RKO (cell line): ENCODE results near the gene HOXB4.
A peak's percentile ranks its signal among the peaks of the same experiment; 100 is the strongest.

ENCODE experiments used
- DNase-seq: peaks from one replicate; pipeline ENCODE4 v3.0.0-alpha.2; 2016; ENCODE audit warnings: low spot score

The HOXB4 gene

DNA sequence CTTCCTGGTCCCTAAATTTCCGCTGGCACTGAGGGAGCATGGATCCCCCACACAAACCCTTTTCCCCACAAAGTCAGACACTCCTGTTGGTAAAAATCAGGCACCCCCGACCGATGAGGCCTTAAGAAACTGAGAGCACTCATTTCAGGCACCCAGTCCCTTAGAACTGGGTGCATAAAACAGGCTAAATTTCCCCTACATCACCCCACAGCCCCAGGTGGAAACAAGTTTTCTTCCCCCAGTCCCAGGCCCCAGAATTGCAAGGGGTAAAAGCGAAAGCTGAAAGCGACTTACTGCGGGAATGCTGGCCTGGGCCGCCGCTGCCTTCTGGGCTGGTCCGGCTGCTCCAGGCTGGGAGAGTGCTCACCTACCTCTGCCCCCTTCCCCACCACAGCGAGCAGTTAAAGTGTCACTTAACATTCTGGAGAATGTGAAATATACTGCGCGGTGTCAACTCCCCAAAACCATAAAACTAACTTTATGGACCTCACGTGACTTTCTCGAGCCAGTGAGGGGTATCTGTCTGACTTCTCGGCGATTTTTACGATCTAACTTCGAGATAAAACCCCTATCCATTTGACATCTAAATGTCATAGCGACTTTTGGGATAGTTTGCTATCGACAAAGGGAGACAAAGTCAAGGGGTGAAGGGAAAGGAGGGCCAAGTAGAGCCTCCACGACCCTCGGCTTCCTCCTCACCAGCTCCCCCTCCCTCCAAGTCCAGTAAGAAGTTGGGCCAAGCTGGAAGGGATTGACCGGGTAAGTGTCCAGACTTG lies 11.9 kb upstream of the HOXB4 start, which contains the start of gene HOXB3:
Gene HOXB3 (minus strand): TSS at position 411 of the 776 bp plus-strand sequence. CDS start 37,767 bp downstream, outside the sequence.
- no peak for DNase-seq

DNA sequence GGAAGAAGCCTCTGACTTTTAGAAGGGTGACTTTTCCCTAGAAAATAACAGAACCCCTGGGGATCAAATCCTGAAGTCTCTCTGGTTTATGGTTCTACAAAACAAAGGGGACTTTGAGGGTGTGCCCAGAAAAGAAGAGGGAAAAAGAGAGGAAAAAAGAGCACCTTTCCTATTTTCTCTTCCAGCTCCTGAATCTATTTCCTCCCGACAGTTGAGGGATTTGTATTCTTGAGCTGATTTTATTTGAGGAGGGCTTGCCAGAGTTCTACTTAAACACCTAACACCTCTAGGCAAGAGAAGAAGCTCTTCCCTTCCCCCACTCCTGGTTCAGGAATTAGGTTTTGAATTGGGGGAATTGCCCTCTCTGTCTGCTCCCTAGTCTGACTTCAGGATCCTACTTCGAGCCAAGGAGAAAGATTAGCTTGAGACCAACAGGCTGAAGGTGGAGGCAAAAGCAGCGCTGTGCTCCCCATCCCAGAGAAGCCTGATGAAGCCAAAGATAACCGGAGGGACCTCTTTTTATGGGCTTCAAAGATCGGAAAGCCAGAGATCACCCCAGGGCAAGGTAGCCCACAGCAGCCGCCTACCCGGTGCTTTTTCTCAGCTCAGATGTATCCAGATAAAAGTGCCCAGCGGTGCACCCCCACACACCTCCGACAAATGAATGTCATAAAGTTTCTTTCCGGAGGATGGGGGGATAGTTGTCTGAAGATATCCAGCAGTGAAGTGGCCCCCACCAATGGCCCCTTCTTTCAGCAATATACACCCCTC lies 11.1 kb upstream of the HOXB4 start:
- no peak for DNase-seq

DNA sequence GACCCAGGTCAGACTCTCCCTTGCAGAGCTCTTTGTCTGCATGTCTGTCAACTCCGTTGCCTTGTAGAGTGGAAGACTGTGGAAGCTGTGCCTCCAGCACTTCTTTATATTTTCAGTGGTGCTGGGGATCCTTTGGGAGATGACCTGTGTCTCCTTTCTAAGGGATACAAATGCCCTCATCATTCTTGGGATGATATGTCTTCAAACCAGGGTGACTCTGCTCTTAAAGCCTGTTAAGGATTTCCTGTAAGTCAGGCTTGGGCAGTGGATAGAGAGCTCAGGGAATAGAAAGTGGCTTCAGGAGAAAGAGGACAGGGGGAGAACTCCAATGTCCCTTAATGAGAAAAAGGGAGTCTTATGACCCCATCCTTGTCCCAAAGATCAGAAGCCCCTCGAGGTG lies 10.4 kb upstream of the HOXB4 start:
- no peak for DNase-seq

GRCh38 chr17:48588074-48588415 lies 9.9 kb upstream of the HOXB4 start:
- no peak for DNase-seq

- no peak for DNase-seq
Measured at GRCh38 chr17:48587276-48588073, 9.3 kb upstream of the HOXB4 start.

DNA sequence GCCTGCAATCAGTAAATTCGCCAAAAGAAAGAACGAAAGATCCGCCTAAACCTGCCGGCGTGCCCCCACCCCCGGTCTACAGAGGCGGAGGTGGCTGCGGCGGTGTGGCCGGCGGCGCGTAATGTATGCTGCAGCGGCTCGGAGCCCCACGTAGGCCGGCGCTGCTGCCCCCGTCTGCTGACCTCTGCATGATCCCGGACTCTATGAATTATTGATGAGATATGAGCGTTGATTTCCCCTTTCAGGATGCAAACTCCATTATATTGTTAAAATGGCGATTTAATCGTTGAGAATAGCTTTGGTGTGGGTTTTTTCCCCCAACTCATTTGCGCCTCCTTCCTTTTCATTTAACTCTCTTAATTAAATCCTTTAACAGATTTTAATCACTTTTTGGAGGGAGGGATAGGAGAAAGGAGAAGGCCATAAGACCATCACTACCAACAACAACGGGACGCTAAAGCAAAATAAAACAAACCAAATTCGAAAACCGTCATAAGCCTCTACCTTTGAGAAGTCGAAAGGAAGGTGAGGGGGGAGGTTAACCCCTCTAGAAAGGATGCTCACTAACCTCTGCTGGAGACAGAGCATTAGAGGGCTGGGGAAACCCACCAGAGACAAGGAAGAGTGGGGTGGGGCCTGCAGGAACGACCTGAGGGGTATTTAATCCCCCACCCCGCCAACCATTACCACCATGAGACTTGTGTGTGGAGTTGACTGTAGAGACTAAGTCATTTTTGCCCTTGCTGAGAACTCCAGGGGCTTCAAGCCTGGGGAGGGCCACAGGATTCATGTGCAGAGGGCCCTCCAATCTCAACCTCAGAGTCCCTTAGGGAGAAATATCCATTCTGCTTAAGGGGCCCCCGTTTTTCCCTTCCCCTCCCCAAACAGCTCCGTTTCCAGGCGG lies 8.5 kb upstream of the HOXB4 start:
- peak; percentile 62 for DNase-seq

GRCh38 chr17:48584223-48584741 lies 6.1 kb upstream of the HOXB4 start:
- no peak for DNase-seq

- DNase-seq: no peak
Measured at GRCh38 chr17:48583708-48584222, 5.6 kb upstream of the HOXB4 start.

DNA sequence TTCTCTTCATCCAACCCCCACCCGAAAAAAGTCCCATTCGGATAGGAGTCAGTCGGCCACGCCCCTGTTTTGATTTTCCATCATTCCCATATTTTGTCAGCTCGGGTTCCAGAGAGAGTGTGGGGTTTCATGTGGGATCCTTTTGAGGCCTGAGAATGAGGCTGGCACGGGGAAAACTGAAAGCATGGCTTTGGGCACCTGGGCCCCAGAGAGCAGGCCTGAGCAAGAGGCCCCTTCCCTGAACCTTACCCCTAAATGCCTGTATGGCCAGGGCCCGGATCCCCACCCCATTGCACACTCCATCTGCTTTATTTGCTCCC lies 4.6 kb upstream of the HOXB4 start:
- no peak for DNase-seq

- no peak for DNase-seq
Measured at GRCh38 chr17:48579760-48580554, 1.8 kb upstream of the HOXB4 start.

DNA sequence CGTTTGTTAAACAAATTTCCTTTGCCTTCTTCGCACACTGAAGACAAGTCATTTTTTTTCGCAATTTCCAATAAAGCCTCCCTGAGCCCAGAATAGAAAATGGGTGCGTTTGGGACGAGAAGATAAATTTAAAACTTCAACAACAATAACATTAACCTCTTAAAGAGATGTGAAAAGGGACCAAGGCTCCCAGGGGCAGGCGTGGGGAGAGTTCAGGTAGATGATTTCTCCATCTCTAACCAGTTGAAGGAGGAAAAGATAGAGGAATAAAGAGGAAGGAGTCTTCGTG lies 1.3 kb upstream of the HOXB4 start:
- no peak for DNase-seq

DNA sequence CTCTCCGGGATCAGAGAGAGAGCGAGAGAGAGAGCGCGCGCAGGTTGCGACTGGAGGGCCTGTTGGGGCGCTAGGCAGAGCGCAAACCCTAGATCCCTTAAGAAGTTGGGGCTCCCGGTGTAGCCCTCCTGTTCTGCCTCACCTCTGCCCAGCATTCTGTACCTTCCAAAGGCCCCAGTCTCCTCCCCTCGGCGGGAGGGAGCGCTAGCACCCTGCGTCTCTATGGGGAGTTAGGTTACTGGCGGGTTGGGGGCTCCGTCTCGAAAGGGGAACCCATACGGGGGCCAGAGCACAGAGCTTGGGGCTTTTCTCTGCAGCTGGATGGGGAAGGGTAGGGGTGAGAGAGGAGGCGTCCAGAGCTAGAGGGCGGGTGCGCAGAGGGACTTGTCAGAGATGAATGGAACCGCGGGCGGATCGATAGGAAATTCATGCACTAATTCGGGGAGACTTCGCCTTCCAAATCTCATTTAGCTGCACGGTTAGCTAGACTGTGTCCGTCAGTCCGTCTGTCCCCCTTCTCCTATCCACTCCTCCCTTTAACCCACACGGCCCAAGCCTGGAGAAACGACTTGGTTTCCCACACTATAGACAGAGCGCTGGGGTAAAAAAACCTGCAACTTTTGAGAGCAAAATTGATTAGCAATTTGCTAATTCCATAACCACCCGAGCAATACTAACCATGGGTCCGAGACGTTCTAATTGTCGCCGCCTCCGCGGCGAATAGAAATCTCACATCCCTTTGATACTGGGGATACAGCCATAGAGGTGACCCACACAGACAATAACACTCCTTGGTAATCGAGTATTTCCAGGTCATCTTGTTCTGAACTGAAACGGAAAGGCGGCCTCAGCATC lies 693 bp upstream of the HOXB4 start:
- peak; percentile 55 for DNase-seq

- DNase-seq: peak; percentile 33
Measured at GRCh38 chr17:48577330-48577945, 712 bp downstream of the HOXB4 start.

DNA sequence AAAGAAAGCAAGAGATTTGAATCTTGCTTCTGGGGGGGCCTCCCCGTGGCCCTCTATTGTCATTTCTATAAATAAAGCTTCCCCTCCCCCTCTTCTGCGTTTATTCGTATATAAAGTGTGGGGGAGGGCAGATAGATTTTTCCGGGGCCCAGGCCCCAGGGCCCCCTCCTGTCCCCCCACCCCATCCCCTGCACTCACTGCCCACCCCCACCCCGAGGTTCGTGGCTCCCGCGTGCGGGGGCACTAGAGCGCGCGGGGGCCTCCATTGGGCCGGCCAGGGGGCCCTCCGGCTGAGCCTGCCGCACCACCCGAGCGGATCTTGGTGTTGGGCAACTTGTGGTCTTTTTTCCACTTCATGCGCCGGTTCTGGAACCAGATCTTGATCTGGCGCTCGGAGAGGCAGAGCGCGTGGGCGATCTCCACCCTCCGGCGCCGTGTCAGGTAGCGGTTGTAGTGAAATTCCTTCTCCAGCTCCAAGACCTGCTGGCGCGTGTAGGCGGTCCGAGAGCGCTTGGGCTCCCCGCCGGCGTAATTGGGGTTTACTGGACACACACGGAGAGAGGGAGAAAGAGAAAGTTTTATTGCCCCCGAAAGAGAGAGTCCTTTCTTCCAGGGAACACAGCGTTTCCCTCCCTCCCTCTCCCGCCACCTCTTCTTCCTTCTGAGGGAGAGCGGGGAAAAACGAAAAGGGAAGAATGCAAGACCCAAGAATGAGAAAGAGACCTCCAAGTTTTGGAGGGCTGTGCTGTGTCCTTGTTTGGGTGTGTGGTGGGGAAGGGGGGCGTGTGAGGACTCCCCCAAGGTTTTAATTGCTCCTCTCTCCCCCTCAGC lies 1.5 kb downstream of the HOXB4 start:
- DNase-seq: no peak

DNA sequence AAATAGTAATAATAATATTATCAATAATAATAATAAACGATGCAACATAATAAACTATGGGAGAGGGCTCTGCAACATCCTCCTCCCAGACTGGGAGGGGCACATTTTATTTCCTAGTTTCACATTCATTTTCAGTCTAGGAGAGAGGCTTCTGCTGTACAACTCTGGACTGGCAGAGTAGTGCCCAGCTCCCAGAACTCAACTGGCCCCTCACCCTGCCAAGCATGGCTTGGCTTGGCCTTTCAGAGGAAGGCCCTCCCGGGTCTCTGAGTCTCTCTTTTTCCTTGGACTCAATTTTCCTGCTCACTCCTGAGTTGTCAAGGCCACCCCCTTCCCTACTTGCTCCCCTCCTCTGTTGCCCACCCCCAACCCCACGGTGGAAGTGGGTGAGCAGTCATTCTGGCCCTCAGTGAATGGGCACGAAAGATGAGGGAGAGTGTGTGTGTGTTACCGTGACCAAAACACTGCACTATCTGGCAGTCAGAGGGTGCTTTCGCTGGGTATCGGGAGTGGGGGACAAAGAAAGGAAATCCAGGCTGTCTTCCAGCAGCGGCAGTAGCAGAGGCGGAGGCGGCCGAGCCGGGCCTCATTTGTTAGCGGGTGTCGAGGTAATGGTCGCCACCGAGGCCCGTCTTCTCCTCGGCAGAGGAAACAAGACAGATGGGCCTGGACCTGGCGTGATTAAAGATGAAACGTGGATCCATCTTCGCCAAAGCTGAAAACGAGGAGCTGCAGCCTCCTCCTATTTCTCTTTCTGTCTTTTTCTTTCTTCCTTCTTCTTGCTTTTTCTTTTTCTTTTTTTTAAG lies 2.3 kb downstream of the HOXB4 start:
- no peak for DNase-seq

DNA sequence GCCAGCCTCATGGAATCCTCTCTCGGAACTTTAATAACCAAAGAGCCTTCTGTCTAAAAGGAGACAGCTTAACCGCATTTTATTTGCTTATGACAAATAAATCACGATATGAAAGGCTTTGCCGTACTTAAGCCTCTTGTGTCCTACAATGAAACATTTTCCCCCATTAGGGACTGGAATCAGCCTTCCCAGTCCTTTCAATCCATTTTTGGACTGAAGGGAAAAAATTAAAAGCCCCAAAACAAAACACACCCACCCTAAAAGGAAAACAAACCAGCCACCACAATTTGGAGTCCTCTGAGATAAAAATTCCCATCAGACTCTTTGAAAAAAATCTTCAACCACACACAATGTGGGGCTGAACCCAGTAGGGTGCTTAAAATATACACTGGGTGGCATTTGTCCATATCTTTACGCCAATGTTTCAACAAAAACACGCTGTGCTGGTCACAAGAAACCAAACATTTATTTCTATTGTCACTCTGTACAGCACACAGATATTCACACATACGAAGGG lies 3.0 kb downstream of the HOXB4 start:
- no peak for DNase-seq

GRCh38 chr17:48574505-48575065 lies 3.6 kb downstream of the HOXB4 start:
- no peak for DNase-seq
